Central memory CD8-positive, alpha-beta T cell (primary cell): ENCODE data around the gene IGFALS.

ENCODE experiments used
- ATAC-seq: fragments of 150-1000 bp; cut with Tn5 transposase; replicated peaks from 2 replicates; pipeline ENCODE4 v1.10.0; 2022; ENCODE audit warnings: mild to moderate bottlenecking, moderate FRiP score, moderate number of reproducible peaks; ENCODE audit not compliant: poor library complexity, severe bottlenecking; ENCODE audit errors: extremely low read depth
- DNase-seq, 2 donors: peaks; one replicate each; pipeline ENCODE4 v3.0.0; 2021; ENCODE audit warnings: low spot score in 2 of 2
- H3K27ac Mint-ChIP-seq: one replicate; pipeline ENCODE4 v1.8.0; 2022; ENCODE audit warnings: low read depth, mild to moderate bottlenecking, moderate library complexity, mixed read lengths
- H3K27me3 Mint-ChIP-seq: one replicate; pipeline ENCODE4 v1.8.0; 2022; ENCODE audit warnings: mixed read lengths
- H3K36me3 Mint-ChIP-seq: one replicate; pipeline ENCODE4 v1.8.0; 2022; ENCODE audit warnings: mild to moderate bottlenecking, moderate library complexity, mixed read lengths; ENCODE audit not compliant: insufficient read depth
- H3K4me1 Mint-ChIP-seq: one replicate; pipeline ENCODE4 v1.8.0; 2022; ENCODE audit warnings: mixed read lengths
- H3K4me3 Mint-ChIP-seq: one replicate; pipeline ENCODE4 v1.8.0; 2022; ENCODE audit warnings: mild to moderate bottlenecking, moderate library complexity, mixed read lengths
- H3K9me3 Mint-ChIP-seq: one replicate; pipeline ENCODE4 v1.8.0; 2022; ENCODE audit warnings: mixed read lengths

IGFALS gene

DNA sequence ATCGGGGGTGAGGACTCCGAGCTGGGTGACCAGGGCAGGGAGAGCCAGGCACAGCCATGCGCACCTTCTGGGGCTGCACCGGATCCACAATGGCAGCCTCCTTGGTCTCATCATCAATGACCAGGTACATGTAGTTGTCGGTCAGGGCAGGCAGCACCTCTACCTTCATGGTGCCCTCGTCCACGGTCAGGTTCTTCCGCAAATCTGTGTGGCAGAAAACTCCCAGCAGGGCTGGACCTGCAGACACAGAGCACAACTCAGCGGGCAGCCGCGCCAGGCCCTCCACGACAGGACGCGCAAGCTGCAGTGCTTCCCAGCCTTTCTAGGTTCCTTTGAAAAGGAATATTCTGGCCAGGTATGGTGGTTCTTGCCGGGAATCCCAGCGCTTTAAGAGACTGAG is 29.3 kb upstream of the IGFALS start:
- Mint-ChIP-seq H3K36me3 (peaks cover 24% of the 10 kb centered on the region), H3K9me3 (no peaks in the 10 kb centered on the region), H3K27me3 (no peaks in the 10 kb centered on the region), H3K4me3 (no peak overlapping the region), H3K27ac (no peak overlapping the region), H3K4me1 (peaks cover 13% of the 10 kb centered on the region)
- DNase-seq, result no peak
- ATAC-seq, result no peak

DNA sequence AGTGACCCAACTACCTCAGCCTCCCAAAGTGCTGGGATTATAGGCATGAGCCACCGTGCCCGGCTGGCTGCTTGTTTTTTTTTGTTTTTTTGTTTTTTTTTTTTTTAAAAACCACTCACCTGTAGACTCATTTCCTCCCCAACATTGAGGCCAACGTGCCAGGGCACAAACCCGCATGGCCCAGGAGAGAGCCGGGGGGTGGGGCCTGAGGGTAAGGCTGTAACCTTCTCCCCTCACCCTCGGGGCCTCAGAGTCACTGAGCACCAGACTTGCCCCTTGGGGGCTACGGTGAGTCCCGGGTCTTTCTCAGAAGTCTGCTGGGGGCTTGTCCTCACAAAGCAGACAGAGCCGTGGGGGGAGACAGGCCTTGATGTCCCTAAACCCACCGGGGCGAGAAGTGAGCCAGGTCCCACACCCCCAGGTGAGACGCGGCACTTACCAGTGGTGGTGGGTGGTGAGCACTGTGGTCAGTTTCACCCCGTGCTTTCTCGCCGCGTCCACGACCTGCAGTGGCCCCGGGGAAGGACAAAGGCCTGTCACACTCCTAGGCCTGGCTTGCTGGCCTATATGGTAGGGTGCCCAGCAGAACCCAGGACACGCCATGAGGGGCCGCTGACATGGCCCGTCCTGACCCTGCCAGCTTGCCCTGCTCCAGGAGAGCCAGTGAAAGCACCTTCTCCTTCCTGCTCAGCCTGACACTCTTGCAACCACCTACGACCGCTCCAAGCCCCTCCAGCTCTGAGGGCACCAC is 28.5 kb upstream of the IGFALS start:
- Mint-ChIP-seq H3K9me3 (no peaks in the 10 kb centered on the region), H3K27ac (no peak overlapping the region), H3K36me3 (peaks cover 24% of the 10 kb centered on the region), H3K4me1 (peaks cover 7% of the 10 kb centered on the region), H3K27me3 (no peaks in the 10 kb centered on the region), H3K4me3 (no peak overlapping the region)
- no peak for ATAC-seq
- no peak for DNase-seq

DNA sequence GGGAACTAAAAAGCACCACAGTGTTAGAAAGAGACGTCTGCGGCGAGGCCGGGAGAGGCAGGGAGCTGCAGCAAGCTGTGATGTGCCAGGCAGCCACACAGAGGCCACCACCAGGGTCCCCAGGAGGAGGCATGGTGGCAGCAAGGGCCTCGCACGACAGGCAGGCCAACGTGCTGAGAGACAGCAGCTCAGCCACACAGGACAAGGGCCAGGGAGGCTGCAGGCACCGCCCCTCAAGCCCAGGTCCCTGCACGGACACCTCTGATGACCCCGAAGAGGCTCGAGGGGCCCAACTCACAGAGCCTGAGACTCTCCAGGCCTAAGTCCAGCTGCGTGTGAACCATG is 27.4 kb upstream of the IGFALS start:
- H3K27me3 Mint-ChIP-seq, result no peaks in the 10 kb centered on the region
- H3K9me3 Mint-ChIP-seq, result no peaks in the 10 kb centered on the region
- peaks cover 7% of the 10 kb centered on the region for H3K4me1 Mint-ChIP-seq
- no peak overlapping the region for H3K4me3 Mint-ChIP-seq
- no peak for DNase-seq
- peaks cover 21% of the 10 kb centered on the region for H3K36me3 Mint-ChIP-seq
- H3K27ac Mint-ChIP-seq, result no peak overlapping the region
- no peak for ATAC-seq

DNA sequence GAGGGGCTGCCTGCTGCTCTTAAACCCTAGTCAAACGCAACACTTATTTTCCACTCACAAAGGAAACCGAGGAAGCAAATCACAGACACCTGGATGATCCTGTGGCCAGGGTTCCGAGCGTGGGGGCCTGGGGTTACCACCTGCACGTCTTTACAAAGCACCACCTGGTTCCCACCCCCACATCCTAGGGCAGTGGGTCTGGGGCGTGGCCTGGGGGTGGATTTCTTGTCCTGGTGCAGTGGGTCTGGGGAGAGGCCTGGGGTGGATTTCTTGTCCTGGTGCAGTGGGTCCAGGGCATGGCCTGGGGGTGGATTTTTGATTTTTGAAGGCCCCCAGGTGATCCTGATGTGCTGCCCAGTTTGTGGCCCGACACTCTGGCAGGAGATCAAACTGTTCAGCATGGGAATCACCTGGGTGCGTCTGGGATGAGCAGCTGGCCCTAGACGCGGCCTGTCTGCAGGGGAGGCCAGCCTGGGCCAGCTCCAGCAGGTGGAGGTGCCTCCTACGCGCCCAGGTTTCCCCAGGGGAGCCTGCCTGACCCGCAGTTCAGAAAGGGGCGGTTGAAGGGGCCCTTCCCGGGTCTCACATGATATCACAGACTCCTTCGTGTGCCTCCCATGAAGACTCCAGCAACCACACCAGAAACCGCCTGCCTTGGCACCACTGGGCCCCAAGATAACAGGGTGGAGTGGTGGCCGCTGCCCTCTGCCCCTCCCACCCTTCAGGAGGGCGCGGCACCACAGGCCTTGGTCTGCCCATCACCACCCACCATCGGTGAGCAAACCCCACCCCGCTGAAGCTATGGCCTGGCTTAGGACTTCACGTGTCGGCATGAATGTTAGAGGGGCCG is 26.8 kb upstream of the IGFALS start:
- ATAC-seq (no peak), DNase-seq (no peak)
- peaks cover 24% of the 10 kb centered on the region for H3K36me3 Mint-ChIP-seq
- H3K4me3 Mint-ChIP-seq, result no peak overlapping the region
- H3K27me3 Mint-ChIP-seq, result no peaks in the 10 kb centered on the region
- H3K9me3 Mint-ChIP-seq, result no peaks in the 10 kb centered on the region
- H3K27ac Mint-ChIP-seq, result no peak overlapping the region
- H3K4me1 Mint-ChIP-seq, result peaks cover 7% of the 10 kb centered on the region

DNA sequence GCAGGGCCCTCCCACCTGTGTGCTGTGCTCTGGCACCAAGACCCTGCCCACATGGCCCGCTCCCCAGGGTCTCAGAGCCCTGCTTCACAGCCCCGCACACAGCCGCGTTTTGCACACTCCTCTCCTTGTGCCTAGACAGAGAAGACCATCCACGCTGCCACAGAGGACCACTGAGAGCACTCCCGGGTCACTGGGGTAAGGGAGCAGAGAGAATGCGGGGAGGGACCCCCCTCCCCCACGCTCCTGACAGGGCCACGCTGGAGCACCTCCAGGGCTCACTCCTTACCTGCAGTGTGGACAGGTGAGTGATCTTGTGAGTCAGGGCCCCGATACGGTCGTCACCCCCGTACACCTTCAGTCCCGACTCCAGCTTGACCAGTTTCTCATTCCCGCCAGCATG is 26.1 kb upstream of the IGFALS start:
- Mint-ChIP-seq H3K4me1 (peaks cover 5% of the 10 kb centered on the region), H3K27me3 (no peaks in the 10 kb centered on the region), H3K27ac (no peak overlapping the region), H3K36me3 (peaks cover 28% of the 10 kb centered on the region), H3K9me3 (no peaks in the 10 kb centered on the region), H3K4me3 (no peak overlapping the region)
- ATAC-seq (no peak), DNase-seq (no peak)

DNA sequence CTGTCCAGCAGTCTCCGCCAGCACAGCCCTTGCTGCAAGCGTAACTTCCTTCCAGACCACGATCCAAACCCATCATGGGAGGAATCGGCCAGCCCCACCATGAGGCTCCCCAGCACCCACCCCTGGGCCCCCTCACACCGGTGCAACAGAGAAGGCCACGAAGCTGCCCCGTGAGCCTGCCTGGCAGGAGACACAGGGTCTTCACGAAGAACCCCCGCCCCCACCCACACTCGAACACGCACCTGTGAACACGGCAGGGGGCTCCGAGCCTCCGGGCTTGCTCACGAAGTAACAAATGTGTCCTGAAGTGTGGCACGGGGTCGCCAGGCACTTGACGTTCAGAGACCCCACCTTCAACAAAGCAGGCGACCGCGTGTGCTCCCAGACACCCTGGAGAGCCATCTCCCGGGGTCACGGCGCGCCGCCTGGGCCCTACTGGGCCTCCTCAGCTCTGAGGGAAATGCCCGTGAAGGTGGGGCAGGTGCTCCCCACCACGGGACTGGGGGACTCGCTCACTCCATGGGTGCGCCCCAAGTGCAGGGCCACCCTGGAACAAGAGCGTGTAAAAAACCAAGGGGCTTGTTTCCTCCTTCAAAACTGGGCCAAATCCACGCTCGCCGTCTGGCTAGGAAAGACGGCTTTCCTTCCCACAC is 25.5 kb upstream of the IGFALS start:
- no peak overlapping the region for H3K27ac Mint-ChIP-seq
- H3K4me1 Mint-ChIP-seq, result no peaks in the 10 kb centered on the region
- ATAC-seq (no peak), DNase-seq (no peak)
- H3K27me3 Mint-ChIP-seq, result no peaks in the 10 kb centered on the region
- peaks cover 30% of the 10 kb centered on the region for H3K36me3 Mint-ChIP-seq
- no peaks in the 10 kb centered on the region for H3K9me3 Mint-ChIP-seq
- no peak overlapping the region for H3K4me3 Mint-ChIP-seq

DNA sequence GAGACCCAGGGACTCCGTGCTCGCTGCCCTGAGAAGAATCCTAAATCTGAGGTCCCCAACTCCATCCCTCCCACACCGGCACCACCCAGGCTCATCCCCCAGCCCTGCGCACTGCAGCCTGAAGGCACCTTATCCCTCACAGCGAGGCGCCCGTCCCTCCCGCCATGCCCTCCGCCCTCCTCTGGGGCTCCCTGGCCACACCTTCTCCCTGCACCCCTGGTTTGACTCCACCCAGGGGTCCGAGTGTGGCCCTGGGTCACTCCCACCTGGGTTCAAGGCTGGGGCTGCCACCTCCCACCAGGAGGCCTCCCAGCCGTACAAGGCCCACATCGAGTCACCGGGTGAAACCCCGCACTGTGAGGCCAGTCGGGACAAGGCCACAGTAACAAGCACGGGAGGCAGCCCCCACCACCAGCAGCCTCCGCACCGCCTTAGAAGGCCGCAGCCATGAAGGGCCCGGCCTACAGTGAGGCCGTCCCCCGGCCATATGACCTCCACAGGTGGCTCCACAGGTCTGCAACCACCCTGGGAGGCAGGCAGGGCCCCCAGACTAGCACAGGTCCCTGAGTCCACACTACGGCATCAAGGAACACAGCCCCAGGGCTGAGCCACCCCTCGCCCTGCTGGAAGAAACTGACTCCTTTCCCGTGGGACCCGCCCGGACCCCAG is 24.8 kb upstream of the IGFALS start:
- H3K27me3 Mint-ChIP-seq, result no peaks in the 10 kb centered on the region
- no peaks in the 10 kb centered on the region for H3K9me3 Mint-ChIP-seq
- ATAC-seq (no peak), DNase-seq (no peak)
- H3K4me3 Mint-ChIP-seq, result no peak overlapping the region
- peaks cover 37% of the 10 kb centered on the region for H3K36me3 Mint-ChIP-seq
- peaks cover 4% of the 10 kb centered on the region for H3K4me1 Mint-ChIP-seq
- no peak overlapping the region for H3K27ac Mint-ChIP-seq

DNA sequence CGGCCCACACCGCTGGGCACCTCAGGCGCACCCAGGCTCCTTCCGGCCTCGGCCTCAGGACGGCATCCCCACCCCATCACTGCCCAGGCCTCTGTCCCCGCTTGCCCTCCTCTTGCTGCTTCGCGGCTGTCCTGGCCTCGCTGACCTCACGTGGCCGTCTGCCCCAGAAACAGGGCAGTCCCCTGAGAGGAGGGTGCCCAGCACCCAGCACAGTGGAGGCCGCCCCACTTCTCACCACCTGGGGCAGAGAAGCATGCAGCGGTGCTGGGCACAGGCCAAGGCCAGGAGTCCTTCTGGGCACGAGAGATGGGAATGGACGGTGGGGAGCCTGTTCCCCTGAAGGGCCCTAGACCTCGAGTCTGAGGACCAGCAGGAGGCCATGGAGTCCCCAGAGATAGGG is 24.2 kb upstream of the IGFALS start:
- Mint-ChIP-seq H3K27ac (no peak overlapping the region), H3K4me1 (peaks cover 8% of the 10 kb centered on the region), H3K36me3 (peaks cover 39% of the 10 kb centered on the region), H3K27me3 (no peaks in the 10 kb centered on the region), H3K9me3 (no peaks in the 10 kb centered on the region), H3K4me3 (no peak overlapping the region)
- DNase-seq, result no peak
- no peak for ATAC-seq

DNA sequence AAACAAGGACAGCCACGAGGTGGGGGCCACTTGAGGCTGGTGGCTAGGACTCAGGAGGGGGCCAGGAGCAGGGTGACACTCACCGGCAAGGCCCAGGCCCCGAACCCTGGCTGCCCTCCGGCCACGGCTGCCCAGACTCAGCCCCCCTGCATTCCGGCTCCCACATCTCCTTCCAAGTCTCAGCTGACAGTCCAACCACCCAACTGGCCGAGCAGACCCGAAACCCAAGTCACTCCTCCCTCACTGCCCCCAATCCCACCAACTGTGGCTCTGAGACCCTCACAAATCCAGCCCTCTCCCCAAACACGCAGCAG is 23.7 kb upstream of the IGFALS start:
- peaks cover 8% of the 10 kb centered on the region for H3K4me1 Mint-ChIP-seq
- H3K36me3 Mint-ChIP-seq, result peaks cover 42% of the 10 kb centered on the region
- no peaks in the 10 kb centered on the region for H3K27me3 Mint-ChIP-seq
- ATAC-seq, result no peak
- no peak overlapping the region for H3K27ac Mint-ChIP-seq
- H3K4me3 Mint-ChIP-seq, result no peak overlapping the region
- no peak for DNase-seq
- no peaks in the 10 kb centered on the region for H3K9me3 Mint-ChIP-seq

DNA sequence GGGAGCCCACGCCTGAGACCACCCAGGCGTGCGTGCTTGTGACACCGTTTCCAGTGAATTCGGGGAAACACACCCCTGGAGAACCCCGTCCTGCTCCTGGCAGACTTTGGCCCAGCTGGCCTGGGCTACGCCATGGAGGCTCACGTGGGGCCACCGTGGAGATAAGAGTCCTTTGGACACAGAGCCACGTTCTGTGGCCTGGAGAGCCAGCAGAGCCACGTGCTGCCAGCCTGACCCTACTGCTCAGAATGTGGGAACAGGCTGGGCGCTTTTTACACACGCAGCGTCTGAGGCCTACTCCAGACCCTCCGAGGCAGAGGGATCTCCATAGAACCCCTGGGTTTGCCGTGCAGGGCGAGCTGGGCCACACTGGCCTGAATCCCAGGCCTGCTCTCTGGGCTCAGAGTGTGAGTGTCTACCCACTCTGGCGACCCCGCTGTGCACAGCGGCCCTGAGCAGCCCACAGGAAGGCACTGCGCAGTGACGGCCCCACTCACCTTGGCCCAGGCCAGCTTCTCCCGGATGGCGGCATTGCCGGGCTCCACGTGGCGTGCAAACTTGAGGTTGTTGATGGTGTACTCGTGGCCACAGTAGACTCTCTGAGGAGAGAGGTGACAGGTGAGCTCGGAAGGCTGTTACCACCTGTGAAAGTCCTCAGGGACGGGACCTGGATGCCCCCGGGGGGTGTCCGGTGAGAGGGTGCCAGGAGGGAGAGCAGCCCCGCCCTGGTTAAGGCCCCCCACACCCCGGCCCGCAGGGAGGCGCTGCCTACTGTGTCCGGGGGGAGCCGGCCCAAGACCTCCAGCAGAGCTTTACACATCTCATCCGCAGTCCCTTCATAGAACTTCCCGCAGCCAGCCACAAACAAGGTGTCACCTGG is 23.1 kb upstream of the IGFALS start:
- Mint-ChIP-seq H3K27me3 (no peaks in the 10 kb centered on the region), H3K9me3 (no peaks in the 10 kb centered on the region), H3K4me1 (peaks cover 8% of the 10 kb centered on the region), H3K27ac (no peak overlapping the region), H3K36me3 (peaks cover 41% of the 10 kb centered on the region), H3K4me3 (no peak overlapping the region)
- DNase-seq (no peak), ATAC-seq (no peak)

DNA sequence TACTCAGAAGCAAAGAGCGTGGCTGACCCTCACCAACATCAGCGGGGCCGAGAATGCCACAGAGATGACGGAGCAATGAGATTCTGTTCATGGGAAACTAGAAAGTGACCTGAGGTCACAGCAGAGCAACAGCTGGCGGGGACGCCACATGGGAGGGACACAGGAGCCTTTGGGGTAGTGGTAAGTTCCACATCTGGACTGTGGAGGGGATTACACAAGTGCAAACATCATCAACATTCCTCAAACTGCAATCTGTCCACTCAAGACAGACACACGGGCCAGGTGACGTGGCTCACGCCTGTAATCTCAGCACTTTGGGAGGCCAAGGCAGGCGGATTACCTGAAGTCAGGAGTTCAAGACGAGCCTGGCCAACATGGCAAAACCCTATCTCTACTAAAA is 22.0 kb upstream of the IGFALS start:
- H3K9me3 Mint-ChIP-seq, result no peaks in the 10 kb centered on the region
- peaks cover 8% of the 10 kb centered on the region for H3K4me1 Mint-ChIP-seq
- no peak overlapping the region for H3K4me3 Mint-ChIP-seq
- peaks cover 40% of the 10 kb centered on the region for H3K36me3 Mint-ChIP-seq
- no peak for DNase-seq
- no peak overlapping the region for H3K27ac Mint-ChIP-seq
- ATAC-seq, result no peak
- no peaks in the 10 kb centered on the region for H3K27me3 Mint-ChIP-seq

DNA sequence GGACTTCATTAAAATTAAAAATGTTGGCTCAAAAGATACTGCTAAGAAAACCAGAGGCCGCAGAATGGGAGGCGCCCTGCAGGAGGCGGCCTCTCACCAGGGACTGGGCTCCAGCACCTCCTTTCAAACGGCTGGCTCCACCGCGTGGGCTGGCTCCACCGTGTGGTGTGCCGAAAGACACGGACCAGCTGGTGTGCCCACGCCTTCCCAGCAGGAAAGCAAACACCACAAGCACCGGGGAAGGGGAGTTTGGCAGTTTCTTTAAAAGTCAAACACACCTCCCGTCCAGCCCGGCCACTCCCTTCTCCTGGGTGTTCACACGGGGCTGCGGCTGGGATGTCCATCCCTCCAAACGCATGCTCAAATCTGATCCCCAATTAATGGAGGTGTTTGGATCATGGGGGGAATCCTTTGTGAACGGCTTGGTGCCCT is 19.2 kb upstream of the IGFALS start:
- H3K27ac Mint-ChIP-seq, result peak overlapping the region; percentile 50
- DNase-seq (no peak), ATAC-seq (no peak)
- H3K27me3 Mint-ChIP-seq, result no peaks in the 10 kb centered on the region
- peaks cover 8% of the 10 kb centered on the region for H3K4me1 Mint-ChIP-seq
- H3K4me3 Mint-ChIP-seq, result no peak overlapping the region
- H3K9me3 Mint-ChIP-seq, result no peaks in the 10 kb centered on the region
- peaks cover 48% of the 10 kb centered on the region for H3K36me3 Mint-ChIP-seq
